ENCODE results near the gene RXFP1. TPM values are rescaled to one million over a fixed set of nuclear protein-coding genes. Genes with fewer than 3 reads are reported as not detected.
"Not testable (repeated sequence)": the region's sequence is repeated elsewhere in the genome, so short reads cannot be mapped to it uniquely, and the experiment has no call there.

Gene RXFP1
- polyA plus RNA-seq, 4 donors, result 0.32 to 0.44 (median 0.36) TPM

- no peak for DNase-seq (ENCODE audit: low read depth in 4 of 4, low spot score in 2 of 4)
Measured at GRCh38 chr4:158606969-158607368, 85.3 kb downstream of the RXFP1 start.

DNA sequence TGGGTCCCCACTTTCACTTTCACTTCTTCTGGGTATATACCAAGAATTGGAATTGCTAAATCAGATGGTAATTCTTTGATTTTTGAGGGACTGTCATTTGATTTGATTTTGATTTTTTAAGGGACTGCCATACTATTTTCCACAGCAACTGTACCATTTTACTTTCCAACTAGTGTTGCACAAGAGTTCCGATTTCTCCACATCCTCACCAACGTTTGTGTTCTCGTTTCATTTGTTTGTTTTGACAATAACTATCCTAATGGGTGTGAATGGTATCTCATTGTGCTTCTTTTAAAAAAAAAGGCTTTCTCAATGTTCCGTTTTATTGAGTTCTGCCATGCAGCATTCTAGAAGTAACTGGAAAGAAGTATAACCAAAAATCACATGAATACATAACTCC, 87.4 kb downstream of the RXFP1 start:
- no peak for DNase-seq (ENCODE audit: low read depth in 4 of 4, low spot score in 2 of 4)

DNA sequence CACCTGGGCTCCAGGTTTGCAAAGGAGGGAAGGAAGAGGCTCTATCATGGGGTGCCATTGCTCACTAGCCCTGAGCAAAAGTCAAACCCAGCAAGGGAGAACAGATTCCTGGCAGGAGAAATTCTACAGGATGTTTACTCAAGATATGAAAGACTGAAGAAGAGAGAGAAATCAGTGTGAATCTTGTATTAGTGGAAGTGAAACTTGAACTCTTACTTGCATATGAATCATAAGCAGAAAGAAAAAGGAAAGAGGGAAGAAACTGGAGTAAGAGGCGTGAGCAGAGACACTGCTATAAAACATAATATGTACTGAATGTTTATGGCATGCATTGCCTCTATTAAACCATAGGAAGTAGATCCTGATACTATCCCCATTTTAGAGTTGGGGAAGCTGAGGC, 89.1 kb downstream of the RXFP1 start:
- no peak for DNase-seq (ENCODE audit: low read depth in 4 of 4, low spot score in 2 of 4)

DNA sequence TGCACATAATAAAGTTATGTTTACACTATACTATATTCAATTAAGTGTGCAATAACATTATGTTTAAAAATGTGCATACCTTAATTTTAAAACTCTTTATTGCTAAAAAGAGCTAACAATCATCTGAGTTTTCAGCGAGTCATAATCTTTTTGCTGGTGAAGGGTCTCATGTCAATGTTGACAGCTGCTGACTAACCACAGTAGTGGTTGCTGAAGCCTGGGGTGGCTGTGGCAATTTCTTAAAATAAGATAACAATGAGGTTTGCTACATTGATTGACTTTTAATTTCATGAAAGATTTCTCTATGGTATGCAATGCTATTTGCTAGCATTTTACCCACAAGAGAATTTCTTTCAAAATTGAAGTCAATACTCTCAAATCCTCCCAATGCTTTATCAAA, 91.4 kb downstream of the RXFP1 start:
- no peak for DNase-seq (ENCODE audit: low read depth in 4 of 4, low spot score in 2 of 4)

- DNase-seq (ENCODE audit: low read depth in 4 of 4, low spot score in 2 of 4), result no peak
Measured at GRCh38 chr4:158617956-158618355, 96.3 kb downstream of the RXFP1 start.

GRCh38 chr4:158621729-158622128, 100.0 kb downstream of the RXFP1 start:
- no peak for DNase-seq (ENCODE audit: low read depth in 4 of 4, low spot score in 2 of 4)

- DNase-seq (ENCODE audit: low read depth in 4 of 4, low spot score in 2 of 4), result no peak
Measured at GRCh38 chr4:158622251-158622650, 100.6 kb downstream of the RXFP1 start.

DNA sequence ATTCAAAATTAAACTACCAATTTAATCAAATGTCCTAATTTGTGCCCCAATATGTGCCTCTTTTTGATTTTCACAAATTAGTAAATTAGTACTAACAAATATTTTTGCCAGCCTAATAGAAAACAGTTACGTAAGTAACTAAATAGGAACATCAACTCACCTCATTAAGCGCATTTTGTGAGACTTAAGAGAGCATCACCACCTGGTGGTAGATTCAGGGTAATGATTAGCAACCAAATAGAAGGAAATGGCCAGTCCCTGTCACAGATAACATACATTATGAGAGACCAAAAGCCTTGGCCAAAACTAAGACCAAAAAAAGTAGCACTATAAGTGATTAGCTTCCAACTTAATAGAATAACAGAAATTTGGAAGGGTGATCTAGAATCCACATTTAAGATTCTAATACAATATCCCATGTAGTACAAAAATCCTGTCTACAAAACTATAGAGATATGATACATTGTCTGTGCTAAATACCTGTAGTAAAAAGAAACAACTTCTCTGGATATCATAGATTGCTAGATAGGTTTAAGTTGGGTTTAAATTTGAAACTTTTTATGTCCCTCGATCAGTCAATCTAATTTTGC, 103.3 kb downstream of the RXFP1 start:
- DNase-seq (ENCODE audit: low read depth in 4 of 4, low spot score in 2 of 4), result peak in 3 of 4 donors; percentile 9 to 23 (median 23)

GRCh38 chr4:158625544-158625943, 103.9 kb downstream of the RXFP1 start:
- no peak for DNase-seq (ENCODE audit: low read depth in 4 of 4, low spot score in 2 of 4)

DNA sequence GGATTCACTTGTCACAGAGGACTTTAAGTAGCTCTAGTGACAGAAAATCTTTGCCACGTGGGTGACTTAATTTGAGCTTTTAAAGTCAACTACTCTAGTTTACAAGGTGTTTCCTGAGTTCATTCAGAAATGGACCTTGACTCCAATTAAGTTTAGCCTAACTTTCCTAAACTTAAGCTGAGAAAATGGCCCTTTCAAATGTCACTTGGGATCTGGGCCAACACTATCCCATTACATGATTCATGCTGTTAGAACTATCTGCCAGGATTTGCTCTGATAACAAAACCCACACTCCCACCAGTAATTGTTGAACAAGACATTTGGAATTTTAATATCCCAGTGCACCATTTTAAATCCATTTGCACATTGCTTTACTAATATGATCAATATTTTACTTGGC, 109.2 kb downstream of the RXFP1 start:
- no peak for DNase-seq (ENCODE audit: low read depth in 4 of 4, low spot score in 2 of 4)

DNA sequence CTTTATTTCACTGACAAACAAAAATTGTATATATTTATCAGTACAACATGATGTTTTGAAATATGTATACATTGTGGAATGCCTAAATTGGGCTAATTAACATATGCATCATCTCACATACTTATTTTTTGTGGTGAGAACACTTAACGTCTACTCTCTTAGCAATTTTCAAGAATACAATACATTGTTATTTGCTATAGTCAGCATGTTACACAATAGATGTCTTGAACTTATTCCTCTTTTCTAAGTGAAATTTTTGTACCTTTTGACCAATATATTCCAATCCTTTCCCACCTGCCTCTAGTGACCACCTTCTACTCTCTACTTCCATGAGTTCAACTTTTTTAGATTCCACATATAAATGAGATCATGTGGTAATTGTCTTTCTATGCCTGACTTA, 114.9 kb downstream of the RXFP1 start:
- DNase-seq (ENCODE audit: low read depth in 4 of 4, low spot score in 2 of 4), result no peak

DNA sequence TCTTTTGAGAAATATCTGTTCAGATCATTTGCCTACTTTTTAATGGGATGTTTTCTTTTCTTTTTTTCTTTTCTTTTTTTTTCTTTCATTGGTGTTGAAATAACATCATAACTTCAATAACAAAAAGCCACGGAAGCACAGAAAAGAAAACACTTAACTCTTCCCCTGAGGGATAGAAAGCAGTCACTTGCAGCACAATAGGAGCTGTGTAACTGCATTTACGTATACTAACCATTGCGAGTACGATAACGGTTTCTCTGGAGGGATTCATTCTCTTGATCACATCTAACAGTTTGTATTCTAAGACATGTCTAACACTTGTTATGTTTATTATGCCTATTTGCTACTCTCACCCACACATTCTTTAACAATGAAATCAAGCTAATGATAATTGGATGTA, 122.7 kb downstream of the RXFP1 start:
- DNase-seq (ENCODE audit: low read depth in 4 of 4, low spot score in 2 of 4), result no peak

DNA sequence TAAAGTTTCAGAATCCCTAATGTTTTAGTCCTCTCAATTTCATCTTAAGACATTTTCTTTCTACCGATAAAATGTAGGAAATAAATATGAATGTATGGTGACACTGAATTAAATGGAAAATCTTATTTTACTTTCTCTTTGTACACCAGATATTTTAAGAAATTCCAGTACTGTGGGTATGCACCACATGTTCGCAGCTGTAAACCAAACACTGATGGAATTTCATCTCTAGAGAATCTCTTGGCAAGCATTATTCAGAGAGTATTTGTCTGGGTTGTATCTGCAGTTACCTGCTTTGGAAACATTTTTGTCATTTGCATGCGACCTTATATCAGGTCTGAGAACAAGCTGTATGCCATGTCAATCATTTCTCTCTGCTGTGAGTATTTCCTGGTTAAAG, 123.1 kb downstream of the RXFP1 start:
- no peak for DNase-seq (ENCODE audit: low read depth in 4 of 4, low spot score in 2 of 4)

- no peak for DNase-seq (ENCODE audit: low read depth in 4 of 4, low spot score in 2 of 4)
Measured at GRCh38 chr4:158649111-158649680, 127.5 kb downstream of the RXFP1 start.

GRCh38 chr4:158652920-158653319, 131.2 kb downstream of the RXFP1 start:
- DNase-seq (ENCODE audit: low read depth in 4 of 4, low spot score in 2 of 4), result no peak

GRCh38 chr4:158656439-158656838, 134.8 kb downstream of the RXFP1 start:
- no peak for DNase-seq (ENCODE audit: low read depth in 4 of 4, low spot score in 2 of 4)

DNA sequence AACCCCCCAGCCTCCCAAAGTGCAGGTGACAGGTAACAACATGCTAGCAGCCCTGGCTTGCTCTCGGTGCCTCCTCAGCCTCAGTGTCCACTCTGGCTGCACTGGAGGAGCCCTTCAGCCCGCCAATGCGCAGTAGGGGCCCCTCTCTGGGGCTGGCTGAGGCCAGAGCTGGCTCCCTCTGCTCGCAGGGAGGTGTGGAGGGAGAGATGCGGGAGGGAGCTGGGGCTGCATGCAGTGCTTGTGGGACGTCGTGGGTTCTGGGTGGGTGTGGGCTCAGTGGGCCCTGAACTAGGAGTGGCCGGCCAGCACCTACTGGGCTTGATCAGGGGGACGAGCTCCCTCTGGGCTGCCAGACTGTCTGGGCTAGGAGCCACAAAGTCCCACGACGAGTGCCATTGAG, 135.6 kb downstream of the RXFP1 start:
- no peak for DNase-seq (ENCODE audit: low read depth in 4 of 4, low spot score in 2 of 4)

GRCh38 chr4:158663255-158663654, 141.6 kb downstream of the RXFP1 start:
- not testable (repeated sequence) for DNase-seq (ENCODE audit: low read depth in 4 of 4, low spot score in 2 of 4)

DNA sequence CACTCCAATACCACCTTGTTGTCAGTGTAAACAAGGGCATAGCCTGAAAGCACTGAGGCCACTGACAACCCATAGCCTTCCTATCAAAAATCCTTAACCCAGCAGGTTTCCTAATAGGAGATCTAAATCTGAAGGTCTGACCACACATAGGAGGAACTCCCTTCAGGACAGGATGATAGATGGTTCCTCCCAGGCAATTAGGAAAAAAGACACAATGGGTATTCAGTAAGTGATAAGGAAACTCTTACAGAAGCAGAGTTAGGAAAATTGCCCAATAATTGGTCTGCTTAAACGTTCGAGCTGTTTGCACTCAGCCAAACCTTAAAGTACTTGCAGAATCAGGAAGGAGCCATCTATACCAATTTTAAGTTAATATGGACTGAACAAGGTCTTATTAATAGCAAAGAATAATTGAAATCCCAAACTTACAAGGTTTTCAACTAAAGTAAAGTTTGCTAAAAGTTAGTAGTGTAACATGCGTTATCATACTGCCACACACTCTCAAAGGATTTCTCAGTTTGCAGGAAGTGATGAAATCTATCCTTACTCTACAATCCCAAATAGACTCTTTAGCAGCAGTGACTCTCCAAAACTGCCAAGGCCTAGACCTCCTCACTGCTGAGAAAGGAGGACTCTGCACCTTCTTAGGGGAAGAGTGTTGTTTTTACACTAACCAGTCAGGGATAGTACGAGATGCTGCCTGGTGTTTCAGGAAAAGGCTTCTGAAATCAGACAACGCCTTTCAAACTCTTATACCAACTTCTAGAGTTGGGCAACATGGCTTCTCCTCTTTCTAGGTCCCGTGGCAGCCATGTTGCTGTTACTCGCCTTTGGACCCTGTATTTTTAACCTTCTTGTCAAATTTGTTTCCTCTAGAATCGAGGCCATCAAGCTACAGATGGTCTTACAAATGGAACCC, 142.3 kb downstream of the RXFP1 start:
- DNase-seq (ENCODE audit: low read depth in 4 of 4, low spot score in 2 of 4), result not testable (repeated sequence)

DNA sequence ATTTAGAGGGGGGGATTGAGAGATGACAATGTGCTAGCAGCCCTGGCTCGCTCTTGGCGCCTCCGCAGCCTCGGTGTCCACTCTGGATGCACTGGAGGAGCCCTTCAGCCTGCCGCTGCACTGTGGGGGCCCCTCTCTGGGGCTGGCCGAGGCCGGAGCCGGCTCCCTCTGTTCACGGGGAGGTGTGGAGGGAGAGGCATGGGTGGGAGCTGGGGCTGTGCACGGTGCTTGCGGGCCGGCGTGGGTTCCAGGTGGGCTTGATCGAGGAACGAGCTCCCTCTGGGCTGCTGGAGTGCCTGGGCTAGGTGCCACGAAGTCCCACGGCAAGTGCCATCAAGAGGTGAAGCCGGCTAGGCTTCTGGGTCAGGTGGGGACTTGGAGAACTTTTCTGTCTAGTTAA, 143.1 kb downstream of the RXFP1 start:
- DNase-seq (ENCODE audit: low read depth in 4 of 4, low spot score in 2 of 4), result no peak

GRCh38 chr4:158666892-158667291, 145.2 kb downstream of the RXFP1 start:
- no peak for DNase-seq (ENCODE audit: low read depth in 4 of 4, low spot score in 2 of 4)
